GM19043 (cell line): ENCODE results near the gene SDK1.

Source experiments
- ATAC-seq: cut with Tn5 transposase; IDR thresholded peaks from one replicate; pipeline ENCODE4 v1.9.1; 2021; ENCODE audit warnings: low read depth; ENCODE audit not compliant: unreplicated experiment

The SDK1 gene

DNA sequence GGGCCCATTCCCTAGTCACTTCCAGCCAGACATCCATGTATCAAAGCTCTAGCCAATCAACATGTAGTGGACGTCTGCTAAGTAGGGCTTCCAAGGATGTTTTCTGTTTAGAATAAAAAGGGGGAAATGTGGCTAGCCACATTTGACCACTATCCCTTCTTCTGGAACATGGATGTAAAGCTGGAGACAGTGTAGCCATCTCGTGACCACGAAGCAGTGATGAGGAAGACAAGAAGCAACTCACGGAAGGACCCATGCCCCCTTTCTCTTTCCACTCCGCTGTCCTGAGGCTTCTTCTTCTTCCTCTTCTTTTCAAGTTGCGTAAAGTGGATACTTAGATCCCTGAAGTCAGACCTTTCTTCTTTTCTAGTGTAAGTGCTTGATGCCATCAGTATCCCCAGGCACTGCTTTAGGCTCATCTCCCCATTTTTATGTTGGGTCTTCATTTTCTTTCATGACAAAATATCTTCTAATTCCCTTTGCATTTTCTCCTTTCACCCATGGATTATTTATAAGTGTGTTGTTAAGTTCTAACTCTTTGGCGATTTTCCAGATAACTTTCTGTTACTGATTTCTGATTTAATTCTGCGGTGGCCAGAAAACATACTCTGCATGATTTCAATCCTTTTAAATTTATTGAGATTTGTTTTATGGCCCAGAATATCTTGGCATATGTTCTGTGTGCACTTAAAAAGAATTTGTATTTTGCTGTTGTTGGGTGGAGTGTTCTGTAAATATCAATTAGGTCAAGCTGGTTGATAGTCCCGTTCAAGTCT lies 594.5 kb downstream of the SDK1 start:
- no peak for ATAC-seq

DNA sequence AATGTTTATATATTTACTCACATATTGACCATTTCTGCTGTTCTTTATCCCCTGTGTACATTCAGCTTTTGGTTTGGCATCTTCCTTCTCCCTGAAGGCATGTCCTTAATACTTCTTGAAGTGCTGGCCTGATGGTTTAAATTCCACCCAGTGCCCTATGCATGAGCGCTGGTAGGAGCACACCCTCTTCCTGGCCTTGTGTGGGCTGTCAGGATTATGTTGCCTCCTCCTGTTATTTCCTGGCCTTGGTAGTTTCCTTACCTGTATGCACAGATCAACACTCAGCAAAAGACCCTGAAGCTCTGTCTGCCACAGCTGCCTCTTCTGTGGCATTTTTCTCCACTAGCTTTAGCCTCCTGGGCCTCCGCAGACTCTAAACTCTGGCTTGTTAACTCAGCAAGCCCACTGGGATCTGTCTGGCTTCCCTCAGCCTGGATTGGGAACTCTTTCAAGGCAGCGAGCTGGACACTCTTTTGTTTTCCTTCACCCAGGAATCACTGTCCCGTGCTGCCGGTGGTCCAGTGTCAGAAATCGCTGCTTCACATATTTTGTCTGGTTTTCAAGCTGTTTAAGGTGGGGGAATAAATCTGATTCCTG lies 595.2 kb downstream of the SDK1 start:
- ATAC-seq: no peak

DNA sequence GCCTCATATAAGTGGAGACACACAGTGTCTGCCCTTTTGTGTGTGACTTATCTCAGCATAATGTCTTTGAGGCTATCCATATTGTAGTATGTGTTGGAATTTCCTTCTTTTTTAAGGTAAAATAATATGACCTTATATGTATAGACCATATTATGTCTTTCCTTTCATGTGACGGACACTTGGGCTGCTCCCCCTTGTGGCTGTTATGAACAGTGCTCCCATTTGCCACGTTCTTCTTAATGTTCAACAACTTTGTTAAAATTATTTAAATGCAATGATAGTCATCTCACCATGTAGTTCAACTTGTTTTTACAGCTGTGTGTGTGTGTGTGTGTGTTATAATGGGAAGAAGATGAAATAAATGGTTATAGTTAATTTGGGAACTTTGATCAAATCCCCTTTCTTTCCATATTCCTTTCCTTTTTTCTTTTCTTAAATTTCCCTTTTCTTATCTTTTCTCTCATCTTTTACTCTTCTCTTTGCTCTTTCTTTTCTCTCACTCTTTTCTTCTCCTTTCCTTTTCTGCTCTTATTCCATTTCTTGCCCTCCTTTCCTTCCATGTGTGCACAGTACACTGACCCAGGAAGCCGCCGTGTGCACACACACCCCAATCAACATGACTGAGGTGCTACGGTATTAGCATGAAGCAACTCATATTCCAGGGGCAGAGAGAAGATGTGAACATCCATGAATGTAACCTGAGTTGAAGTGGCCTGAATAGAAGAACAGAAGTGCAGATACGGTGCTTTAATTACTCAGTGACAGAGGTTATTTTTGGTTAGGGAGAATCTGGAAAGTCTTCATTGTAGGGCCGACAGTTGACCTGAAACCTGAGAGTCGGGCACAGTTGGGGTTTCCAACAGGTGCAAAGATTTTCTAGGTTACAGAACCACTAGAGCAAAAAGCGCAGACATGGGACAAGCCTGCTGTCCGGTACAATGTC lies 596.6 kb downstream of the SDK1 start:
- no peak for ATAC-seq

DNA sequence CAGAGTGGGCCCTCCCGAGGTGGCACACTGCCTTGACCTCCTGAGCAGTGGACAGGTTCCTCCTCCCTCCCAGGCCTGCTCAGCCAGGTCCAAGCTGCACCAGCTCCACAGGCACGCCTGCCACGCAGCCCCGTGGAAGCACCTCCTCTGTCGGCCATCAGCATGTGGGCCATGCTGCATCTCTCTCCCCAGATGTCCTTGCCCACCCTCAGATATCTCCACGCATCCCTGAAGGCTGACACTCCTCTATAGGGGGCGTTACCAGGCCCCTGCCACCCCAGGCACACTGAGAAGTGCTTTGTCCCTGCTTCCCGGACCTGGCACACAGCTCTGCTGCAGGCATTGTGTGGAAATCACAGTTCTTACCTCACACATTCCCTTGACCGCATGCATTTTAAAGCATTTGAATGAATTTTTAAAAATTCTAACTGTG lies 598.5 kb downstream of the SDK1 start:
- ATAC-seq: no peak

DNA sequence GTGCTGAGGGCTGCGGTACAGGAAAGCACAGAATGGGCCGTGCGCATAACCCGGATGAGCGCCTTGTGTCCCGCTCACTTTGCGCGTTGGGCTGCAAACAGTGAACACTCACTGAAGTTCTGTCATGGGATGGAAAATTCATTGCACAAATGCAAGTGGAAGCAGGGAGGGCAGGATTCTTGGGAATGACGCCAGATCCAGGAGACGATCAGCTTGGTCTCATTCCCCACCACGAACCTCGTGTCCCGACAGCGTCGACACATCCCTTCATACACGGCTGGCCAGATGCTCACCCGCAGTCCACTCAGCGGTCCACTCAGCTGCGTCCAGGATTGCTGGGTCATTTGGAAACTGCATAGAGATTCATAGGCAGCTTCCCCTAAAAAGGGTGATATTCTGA lies 607.1 kb downstream of the SDK1 start:
- ATAC-seq: no peak

- no peak for ATAC-seq
These were observed 608.1 kb downstream of the SDK1 start for GRCh38 chr7:3909128-3909527.

GRCh38 chr7:3910054-3910453 lies 609.0 kb downstream of the SDK1 start:
- no peak for ATAC-seq

- ATAC-seq: no peak
These were observed 610.6 kb downstream of the SDK1 start for GRCh38 chr7:3911685-3912084.

- no peak for ATAC-seq
These were observed 611.2 kb downstream of the SDK1 start for GRCh38 chr7:3912291-3912690.

- ATAC-seq: no peak
These were observed 613.2 kb downstream of the SDK1 start for GRCh38 chr7:3914051-3914775.

DNA sequence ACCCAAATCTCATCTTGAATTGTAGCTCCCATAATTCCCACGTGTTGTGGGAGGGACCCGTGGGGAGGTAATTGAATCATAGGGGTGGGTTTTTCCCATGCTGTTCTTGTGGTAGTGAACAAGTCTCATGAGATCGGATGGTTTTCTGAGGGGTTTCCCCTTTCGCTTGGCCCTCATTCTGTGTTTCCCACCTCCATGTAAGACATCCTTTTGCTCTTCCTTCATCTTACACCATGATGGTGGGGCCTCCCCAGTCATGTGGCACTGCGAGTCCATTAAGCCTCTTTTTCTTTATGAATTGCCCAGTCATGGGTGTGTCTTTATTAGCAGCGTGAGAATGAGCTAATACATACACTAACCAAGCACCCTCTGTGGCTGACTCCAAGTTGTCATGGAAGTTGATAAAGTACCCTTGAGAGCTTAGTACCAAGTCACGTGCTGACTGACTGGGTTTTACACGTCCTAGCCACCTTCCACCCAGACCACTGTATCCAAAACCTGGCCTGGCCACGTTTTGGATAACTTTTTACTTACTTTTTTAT lies 614.4 kb downstream of the SDK1 start:
- no peak for ATAC-seq

GRCh38 chr7:3916146-3916545 lies 615.1 kb downstream of the SDK1 start:
- no peak for ATAC-seq

- no peak for ATAC-seq
These were observed 616.4 kb downstream of the SDK1 start for GRCh38 chr7:3917436-3917835.

DNA sequence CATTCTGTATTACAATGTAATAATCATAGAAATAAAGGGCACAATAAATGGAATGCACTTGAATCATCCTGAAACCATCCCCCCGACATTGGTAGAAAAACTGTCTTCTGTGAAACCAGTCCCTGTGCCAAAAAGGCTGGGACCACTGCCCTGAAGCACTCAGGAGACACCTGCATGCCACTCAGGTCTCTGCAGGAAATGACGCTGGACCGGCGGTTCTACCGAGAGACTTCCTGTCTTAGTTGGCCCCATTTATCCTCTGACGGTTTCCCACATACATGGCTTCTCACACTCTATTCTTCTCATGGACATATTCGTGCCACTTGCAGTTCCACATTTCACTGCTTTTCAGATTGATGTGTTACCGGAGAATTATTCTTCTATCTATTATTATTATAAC lies 617.5 kb downstream of the SDK1 start:
- ATAC-seq: no peak

DNA sequence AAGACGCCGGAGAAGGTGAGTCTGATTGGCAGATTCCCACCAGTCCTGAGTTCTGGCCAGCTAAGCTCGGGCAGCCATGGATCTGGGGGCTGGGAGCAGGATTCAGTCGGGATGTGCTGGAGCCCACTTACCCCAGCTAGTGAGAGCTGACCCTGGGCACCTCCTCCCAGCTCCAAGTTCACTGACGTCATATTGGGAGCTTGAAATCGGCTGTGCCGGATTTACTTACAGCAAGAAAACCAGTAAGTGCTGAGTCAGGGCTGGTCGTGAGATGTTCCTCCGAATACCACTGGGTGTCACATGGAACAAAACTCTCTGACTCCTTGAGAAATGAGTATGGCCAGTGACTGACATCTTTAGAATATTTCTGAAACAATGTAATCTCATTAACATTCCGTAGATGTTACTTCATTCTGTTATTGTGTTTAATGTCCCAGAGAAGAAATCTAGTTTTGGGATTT lies 621.2 kb downstream of the SDK1 start:
- no peak for ATAC-seq

DNA sequence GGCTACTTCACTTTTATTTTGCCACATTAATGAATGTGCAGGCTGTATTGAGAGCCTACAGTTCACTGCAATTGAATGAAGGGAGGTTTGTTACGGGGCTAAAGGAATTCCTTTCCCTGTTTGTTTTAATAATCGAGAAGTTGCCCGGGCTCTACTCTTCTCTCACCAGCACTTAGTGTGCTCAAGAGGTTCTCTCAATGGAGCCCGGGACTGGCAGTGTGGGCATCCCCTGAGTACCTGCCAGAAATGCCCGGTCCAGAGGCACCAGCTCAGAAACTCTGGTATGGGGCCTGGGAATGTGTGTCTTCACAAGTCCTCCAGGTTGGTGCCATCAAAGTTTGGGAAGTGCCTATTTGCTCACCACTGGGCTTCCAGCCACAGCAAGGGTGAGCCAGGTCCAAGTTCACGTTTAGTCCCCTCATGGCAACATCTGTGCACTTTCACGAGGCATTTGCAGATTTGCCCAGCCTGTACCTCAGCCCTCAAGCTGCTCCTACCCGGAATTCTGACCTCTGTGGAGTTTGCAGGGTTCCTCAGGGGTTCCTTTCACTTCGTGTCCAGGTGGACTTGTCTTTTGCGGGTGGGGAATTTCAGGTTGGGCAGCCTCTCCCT lies 622.4 kb downstream of the SDK1 start:
- no peak for ATAC-seq

DNA sequence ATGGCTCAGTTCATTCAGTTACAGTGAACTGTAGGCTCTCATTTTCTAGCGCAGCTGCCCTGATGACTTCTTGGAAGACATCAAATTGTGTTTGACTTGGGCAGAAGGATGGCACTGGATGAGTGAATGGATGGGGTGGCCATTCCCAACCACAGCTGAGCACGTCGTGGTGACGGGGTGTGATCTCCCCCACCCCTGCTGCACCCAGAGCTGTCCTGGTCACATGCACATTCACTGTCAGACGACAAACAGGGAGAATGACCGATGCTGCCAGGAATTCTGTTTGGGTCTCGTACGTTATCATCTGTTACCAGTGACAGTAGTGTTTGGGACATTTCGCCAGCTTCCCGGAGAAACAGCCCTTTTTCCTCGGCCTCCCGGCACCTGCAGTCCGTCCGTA lies 623.2 kb downstream of the SDK1 start:
- no peak for ATAC-seq

GRCh38 chr7:3927446-3928110 lies 626.5 kb downstream of the SDK1 start:
- no peak for ATAC-seq
